ENCODE results near the gene CD40. TPM values are rescaled to one million over a fixed set of nuclear protein-coding genes. Genes with fewer than 3 reads are reported as not detected.

The CD40 gene
- total RNA-seq, 2 donors from 2014 or later = 2.5 to 6.0 TPM

DNA sequence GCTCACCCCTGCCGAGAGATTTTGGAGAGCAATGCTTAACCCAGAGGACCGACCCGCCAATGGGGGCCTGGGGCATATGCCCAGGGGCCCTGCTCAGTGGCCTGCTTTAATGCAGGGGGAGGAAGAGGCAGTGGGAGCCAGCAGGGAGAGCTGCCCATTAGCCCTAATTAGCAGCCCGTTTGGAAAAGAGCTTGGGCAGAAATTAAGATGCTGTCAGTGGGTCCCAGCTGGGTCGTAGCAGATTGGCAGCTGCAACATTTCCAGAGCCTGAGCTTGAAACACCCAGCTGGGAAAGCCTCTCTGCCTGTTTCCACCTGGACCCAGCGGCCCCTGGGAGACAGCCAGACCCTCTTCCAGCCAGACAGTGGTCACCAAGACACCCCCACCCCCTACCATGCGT is 39.5 kb downstream of the CD40 start:
- DNase-seq (no peak), ATAC-seq (no peak)
- intact Hi-C loops (cut with DNase I, micrococcal nuclease) = no loop called here

DNA sequence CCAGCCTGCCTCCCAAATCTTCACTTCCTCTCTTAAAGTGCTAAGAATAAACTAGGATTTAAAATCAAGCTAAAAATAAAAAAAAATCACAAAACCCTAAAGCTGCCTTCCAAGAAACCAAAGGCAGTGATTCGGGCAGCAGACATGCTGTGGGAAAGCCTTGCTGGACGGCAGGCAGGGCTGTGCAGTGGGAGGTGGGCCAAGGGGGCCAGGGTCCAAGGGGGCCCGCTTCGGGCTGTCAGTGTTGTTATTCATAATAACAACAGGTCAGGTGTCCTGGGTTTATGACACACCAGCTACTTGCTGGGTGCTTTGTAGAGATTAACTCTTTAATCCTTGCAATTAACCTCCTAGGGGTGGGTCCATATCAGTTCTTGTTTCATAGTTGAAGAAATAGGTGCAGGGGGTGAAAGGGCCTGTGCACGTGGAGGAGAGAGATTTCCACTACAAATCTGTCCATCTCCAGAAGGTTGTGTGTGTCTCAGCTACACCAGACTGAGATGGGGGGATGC is 40.4 kb downstream of the CD40 start:
- DNase-seq (no peak), ATAC-seq (no peak)
- intact Hi-C loops (cut with DNase I, micrococcal nuclease) = no loop called here

DNA sequence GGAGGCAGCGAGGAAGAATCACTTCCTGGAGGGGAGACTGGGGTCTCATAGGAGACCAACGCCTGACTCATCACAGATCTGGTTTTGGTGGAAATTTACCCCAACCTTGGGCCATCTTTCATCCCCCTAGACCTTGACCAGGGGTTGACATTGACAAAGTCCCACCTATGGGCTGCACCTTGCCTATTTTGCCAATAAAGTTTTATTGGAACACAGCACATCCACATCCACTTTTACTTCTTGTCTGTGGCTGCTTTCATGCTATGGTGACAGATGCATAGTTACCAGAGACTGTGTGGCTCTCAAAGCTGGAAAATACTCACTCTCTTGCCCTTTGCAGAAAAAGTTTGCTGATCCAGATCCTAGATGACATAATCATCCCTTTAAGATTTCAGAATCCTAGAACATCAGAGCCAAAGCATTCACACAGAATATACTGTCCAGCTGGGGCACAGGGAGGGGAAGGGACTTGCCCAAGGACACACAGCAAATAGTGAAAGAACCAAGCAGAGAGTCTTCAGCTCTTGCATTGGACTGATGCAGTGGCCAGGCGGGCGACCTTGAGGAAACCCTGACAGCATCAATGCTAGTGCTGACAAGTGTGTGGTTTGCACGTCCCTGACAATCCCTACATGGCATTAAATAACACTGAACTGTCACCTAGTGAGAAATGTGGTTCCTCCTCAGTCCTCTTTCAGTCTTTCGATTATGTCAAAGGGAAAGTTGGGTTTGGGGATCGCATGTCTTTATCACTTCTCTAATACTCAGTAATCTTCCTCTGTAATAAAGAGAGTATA is 41.2 kb downstream of the CD40 start:
- ATAC-seq (no peak), DNase-seq (no peak)
- intact Hi-C loops (cut with DNase I, micrococcal nuclease) = no loop called here

DNA sequence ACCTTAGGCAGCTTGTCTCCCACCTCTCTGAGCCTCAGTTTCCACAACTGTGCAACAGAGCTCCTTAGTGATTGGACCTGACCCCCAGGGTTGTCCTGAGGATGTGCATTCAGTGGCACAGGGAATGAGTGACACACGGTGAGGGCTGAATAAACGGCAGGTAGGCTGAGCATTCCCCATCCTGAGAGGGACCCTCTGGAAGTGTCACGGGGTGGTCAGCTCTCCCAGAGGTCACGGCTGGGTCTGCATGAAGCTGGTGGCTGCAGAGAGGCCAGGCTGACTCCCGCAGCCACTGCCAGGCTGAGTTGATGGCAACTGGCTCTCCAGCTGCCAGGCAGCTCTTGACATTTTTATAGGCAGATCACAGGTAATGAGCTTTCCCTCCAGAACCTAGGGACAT is 42.5 kb downstream of the CD40 start:
- intact Hi-C loops (cut with DNase I, micrococcal nuclease) = no loop called here
- DNase-seq = no peak
- no peak for ATAC-seq

DNA sequence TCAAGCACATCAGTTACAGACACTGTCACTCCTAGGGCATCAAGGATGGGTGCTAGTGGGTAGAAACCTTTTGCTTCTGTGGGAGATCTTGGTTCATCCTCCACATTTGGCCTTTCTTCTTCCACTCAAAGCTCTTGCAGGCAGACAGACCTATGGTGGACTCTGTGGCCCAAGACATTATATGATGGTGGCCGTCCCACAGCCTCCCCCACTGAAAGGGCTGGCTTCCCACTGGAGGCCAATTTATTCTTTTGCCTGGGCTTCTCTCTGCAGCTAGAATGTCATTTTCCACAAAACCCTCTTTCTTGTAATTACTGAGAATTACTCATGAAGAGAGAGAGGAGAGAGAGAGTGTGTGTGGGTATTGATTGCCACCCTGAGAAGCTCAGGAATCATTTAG is 43.8 kb downstream of the CD40 start:
- no peak for ATAC-seq
- intact Hi-C loops (cut with DNase I, micrococcal nuclease) = no loop called here
- no peak for DNase-seq

DNA sequence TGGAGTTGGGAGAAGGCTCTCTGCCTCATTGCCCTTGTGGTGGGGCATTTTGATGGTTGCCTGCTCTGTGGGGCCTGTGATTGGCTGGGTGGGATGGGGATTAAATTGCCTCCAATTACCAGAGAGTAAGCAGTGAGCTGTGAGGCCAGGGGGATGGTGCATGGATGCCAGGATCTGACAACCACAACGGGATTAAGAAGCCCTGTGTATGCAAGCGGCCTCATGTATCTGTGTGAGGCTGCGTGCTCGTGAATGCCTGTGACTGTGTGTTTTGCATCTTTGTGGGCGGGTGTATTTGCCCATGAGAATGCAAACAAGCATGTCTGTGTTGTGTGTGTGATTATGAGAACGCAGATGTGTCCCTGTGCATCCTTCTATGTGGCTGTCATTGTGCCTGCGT is 46.1 kb downstream of the CD40 start:
- intact Hi-C loops (cut with DNase I, micrococcal nuclease) = no loop called here
- no peak for DNase-seq
- no peak for ATAC-seq

DNA sequence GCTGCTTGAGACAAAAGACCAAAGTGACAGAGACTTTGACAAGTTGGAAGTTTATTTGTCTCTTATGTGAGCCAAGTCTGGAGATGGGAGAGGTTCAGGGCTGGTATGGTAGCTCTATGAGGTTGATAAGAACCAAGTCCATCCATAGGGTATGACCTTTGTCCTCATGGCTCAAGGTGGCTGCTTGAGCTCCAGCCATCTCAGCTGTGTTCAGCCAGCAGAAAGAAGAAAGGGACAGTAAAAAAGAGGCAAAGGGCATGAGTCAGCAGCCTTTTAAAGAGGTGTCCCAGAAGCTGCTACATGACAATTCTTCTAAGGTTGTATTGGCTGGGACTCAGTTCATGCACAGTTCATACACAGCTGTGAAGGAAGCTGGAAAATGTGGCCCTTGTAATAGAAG is 49.0 kb downstream of the CD40 start:
- no peak for ATAC-seq
- intact Hi-C loops (cut with DNase I, micrococcal nuclease) = no loop called here
- DNase-seq = no peak

DNA sequence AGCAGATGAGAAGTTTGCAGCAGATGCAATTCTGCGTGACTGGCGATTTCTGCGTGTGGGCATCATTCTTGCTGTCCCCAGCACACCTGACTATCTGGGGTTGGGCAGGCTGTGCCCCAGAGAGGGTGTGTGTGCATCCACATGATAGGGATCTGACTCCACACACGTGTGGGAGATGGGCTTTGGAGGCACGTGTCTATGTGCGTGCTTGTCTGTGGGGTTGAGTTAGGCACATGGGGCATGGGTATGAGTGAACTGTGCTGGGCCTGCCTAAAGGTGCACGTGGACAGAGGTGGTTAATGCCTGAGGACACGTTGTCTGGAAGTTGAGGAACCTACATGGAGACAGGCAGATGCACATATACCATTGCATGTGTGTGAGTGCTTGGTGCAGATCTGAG is 50.3 kb downstream of the CD40 start:
- intact Hi-C loops (cut with DNase I, micrococcal nuclease) = no loop called here
- no peak for DNase-seq
- no peak for ATAC-seq

DNA sequence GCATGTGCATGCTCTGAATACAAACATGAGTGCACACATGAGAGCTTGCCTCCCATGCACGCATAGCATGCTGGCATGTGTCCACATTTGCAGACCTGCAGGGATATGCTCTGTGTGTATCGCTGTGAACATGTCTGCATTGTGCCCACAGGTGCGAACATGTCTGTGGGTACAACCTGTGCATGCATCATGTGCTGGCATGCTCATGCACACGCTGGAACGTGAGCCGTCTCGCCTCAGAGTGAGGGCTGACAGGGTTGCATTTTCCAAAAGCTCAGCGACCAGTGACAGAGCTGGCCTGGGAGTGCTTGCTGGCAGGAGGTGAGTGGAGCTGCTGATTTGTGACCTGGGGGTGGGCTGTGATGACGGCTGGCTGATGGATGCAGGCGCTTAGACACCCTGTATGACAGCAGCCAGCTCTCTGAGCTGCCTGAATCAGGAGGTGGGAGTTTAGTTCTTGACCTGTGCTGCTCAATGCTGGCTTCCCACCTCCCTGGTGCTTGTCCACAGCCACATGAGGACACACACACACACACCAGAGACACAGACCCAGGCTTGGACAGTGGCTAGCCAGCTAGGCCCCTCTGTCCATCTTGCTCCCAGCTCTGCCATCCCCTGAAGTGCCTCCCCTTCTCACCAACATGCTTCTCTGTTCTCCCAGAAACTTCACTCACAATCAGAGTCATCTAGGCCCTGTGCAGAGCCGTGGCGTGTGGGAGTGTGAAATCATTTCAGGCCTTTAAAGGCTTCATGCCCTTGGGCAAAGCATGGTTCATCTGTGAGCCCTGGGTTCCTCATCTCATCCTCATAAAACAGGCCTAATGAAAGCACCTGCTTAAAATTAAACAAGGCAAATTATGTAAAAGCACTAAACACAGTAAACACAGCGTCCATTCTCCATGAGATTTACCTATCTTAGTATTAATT is 51.4 kb downstream of the CD40 start:
- no peak for DNase-seq
- no peak for ATAC-seq
- intact Hi-C loops (cut with DNase I, micrococcal nuclease) = loop anchor here in 1 of 2 donors (5.0 kb wide), 1 partner anchor 147 kb away; no protein-coding TSS in a partner anchor

DNA sequence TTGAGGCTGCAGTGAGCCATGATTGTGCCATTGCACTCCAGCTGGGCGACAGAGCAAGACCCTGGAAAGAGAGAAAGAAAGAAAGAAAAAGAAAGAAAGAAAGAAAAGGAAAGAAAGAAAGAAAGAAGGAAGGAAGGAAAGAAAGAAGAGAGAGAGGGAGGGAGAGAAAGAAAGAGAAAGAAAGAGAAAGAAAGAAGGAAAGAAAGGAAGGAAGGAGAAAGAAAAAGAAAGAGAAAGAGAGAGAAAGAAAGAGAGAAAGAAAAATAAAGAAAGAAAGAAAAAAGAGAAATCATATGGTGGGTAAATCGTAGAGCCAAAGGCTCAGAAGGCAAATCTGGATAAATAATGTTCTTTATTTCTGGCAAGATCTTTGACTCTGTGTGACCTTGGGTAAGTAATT is 53.4 kb downstream of the CD40 start:
- DNase-seq (no peak), ATAC-seq (no peak)
- intact Hi-C loops (cut with DNase I, micrococcal nuclease) = loop anchor here in 1 of 2 donors (5.0 kb wide), 1 partner anchor 149 kb away; no protein-coding TSS in a partner anchor

DNA sequence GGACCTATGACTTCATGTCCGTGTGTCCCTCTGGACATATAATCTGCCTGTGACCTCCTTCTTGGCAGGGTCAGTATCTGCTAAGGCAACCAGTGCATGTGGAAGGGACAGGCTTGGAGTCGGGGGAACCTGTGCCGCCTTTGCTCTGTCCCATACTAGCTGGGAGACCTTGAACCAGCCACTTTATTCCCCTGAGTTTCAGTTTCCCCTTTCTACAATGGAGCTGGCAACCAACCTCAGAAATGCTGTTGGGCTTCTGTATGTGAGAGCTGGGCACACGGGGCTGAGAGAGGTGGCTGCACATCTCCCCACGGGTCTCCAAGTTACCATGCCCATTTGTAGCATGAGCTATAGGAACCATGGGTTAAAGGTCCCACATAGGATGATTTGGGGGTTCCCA is 53.8 kb downstream of the CD40 start:
- ATAC-seq (no peak), DNase-seq (no peak)
- intact Hi-C loops (cut with DNase I, micrococcal nuclease) = loop anchor here in 1 of 2 donors (5.0 kb wide), 1 partner anchor 150 kb away; no protein-coding TSS in a partner anchor

DNA sequence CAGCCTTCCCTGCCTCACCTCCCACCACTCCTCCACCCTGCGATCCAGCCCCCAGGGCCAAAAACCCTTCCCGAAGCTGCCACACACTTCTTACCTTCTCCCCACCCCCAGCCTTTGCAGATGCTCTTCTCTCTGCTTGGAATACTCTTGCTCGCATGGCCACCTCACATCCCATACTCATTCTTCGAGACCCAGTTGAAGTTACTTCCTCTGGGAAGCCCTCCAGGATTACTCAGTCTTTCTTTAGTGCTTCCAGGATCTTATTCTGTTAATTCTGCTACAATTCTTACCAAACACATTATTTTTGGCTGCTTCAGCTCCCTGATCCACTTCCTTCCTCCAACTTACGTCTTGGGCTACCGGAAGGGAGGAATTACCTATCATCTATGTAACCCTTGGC is 54.3 kb downstream of the CD40 start:
- ATAC-seq = no peak
- intact Hi-C loops (cut with DNase I, micrococcal nuclease) = loop anchor here in 1 of 2 donors (5.0 kb wide), 1 partner anchor 150 kb away; no protein-coding TSS in a partner anchor

DNA sequence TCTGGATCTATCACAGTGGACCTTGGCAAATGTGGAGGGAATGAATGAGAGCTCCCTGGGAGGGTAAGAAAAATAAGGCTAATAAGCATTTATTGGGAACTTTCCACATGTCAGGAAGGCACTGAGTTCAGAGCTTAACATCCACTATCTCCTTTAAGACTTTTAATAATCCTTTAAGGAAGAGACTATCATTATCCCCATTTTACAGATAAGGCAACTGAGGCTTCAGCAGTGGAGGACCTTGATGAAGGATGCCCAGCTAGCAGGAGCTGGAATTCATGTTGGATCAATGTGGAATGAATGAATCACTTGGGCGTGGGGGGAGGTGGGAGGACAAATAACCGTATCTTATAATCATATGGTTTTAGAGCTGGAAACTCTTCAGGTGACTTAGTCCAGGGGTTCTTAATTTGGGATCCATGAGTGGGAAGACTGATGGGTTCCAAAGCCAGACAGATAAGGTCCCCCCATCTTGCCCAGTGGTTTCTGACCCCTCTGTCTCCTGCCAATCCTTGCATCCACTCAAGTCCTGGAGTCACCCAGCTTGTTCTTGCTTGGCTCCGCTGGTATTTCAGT is 54.9 kb downstream of the CD40 start:
- intact Hi-C loops (cut with DNase I, micrococcal nuclease) = loop anchor here in 1 of 2 donors (5.0 kb wide), 1 partner anchor 151 kb away; no protein-coding TSS in a partner anchor
- ATAC-seq = no peak
- no peak for DNase-seq

More for the DNA sequence above, 54.3 kb downstream of the CD40 start:
- no peak for DNase-seq

DNA sequence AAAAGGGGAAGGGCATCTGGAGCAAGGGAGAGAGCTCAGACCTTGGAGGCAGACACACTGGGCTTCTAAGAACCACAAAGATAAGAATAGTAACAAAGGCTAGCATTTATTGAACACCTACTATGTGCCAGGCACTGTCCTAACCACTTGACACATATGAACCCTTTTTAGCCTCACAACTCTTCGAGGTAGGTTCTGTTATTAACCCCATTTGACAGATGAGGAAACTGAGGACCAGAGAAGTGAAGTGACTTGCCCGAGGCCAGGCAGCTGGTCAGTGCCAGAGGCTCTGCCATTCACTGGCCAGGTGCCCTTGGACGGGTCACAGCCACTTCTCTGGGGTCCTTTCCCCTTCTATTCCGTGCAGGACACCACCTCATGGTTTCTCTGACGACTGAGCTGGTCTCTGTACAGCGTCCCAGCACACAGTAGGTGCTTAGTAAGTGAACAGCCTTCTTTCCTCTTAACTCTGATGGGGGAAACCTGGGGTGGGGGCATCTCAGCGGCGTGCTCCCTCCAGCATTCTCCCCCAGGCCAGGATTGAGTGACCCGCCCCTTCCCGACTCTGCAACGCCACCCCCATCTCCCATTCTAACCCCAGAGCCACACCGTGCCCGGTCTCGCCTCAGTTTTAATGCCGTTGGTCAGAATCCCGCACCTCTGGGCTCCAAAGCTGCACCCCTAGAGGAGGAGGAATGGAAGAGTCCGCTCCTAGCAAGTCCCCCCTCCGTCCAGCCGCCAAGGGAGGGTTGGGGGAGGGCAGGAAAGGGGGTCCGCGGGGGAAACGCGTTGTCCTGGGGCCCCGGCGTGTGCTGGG is 55.7 kb downstream of the CD40 start:
- no peak for ATAC-seq
- intact Hi-C loops (cut with DNase I, micrococcal nuclease) = loop anchor here in 1 of 2 donors (5.0 kb wide), 1 partner anchor 152 kb away; no protein-coding TSS in a partner anchor

DNA sequence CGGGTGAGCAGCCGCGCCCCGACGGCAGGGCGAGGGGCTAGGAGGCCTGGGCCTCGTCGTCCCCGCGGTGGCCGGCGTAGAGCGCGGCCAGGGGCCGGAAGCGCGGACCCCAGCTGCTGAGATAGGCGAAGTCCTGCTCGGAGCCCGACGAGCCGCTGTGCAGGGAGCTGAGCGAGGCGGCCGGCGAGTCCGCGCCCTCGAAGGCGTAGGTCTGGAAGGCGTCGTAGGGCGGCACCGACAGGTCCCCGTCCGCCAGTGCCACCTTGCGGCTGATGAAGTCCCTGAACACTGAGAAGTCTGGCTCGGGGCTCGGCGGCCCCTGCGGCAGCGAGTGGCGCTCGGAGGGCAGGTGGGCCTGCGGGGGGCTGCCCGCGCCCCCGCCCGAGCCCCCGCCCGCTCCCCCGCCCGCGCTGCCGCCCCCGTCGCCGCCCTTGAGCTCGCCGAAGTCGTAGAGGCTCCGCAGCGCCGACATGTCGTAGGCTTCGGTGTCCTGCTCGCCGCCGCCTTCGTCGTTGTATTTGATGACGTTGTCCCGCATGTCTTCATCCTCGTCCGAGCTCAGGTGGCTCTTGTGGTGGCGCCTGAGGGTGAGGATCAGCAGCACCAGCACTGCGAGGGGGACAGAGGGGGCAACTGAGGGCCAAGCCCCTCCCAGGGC is 56.5 kb downstream of the CD40 start:
- ATAC-seq (peak; percentile 91), DNase-seq (peak; percentile 33 to 84)
- intact Hi-C loops (cut with DNase I, micrococcal nuclease) = loop anchor here in 1 of 2 donors (5.0 kb wide), 1 partner anchor 152 kb away; no protein-coding TSS in a partner anchor

More for the DNA sequence above, 55.7 kb downstream of the CD40 start:
- no peak for DNase-seq

DNA sequence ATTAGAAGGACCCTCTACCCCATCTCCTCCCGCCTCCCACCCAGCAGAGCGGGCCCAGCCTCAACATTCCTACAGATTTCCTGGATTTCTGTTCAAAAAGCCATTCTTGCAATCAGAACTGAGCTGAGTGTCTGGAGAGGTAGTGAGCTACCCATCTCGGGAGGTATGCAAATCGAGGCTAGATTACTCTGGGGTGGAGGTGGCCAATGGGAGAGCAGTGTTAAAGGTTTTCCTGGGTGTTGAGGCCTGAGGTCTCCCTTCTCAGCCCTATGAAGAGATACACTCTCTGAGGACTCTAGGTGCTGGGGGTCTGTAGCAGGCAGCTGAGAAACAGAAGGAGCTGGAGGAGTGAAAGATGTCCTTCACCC is 57.0 kb downstream of the CD40 start:
- ATAC-seq = no peak
- intact Hi-C loops (cut with DNase I, micrococcal nuclease) = no loop called here

DNA sequence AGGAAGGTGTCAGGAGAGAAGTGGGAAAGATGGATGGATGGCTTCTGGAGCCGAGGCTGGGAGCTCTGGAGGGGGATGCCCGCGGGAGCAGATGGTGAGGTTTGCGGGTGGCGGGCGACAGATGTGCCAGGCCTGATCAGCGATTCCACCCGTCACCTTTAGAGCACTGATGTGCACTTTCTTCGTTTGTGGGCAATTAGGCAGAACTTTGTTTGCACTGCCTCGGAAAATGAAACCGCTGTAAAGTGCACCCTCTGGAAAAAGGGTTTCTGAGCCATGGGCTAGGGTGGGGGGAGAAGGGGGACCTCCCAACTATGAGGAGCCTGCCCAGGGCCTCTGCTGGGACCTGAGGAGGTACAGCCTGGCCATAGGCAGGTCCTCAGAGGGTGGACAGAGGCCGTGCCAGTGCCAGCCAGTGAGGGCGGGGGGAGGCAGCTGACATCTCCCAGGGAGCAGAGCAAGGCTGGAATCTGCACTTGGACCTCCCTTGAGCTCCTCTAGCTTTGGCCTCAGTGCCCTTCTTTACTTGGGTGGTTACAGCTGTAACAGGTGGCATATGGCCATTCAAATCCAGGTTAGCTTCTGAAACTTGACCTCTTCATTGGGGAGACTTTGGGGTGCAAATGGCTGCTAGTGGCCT is 58.7 kb downstream of the CD40 start:
- no peak for ATAC-seq
- intact Hi-C loops (cut with DNase I, micrococcal nuclease) = no loop called here
- DNase-seq = no peak

More for the DNA sequence above, 57.0 kb downstream of the CD40 start:
- DNase-seq = no peak

Data from left colon (tissue), 2 donors.